Astrocyte of the hippocampus (primary cell): ENCODE results near the gene CDH4.

Experiments used
- DNase-seq: peaks from one replicate; pipeline ENCODE4 v3.0.0; 2011; ENCODE audit warnings: low read depth, low spot score

Gene CDH4

GRCh38 chr20:61986762-61987321 lies 734.8 kb downstream of the CDH4 start:
- no peak for DNase-seq

- DNase-seq: no peak
Observed at GRCh38 chr20:61988665-61989064, 736.6 kb downstream of the CDH4 start.

DNA sequence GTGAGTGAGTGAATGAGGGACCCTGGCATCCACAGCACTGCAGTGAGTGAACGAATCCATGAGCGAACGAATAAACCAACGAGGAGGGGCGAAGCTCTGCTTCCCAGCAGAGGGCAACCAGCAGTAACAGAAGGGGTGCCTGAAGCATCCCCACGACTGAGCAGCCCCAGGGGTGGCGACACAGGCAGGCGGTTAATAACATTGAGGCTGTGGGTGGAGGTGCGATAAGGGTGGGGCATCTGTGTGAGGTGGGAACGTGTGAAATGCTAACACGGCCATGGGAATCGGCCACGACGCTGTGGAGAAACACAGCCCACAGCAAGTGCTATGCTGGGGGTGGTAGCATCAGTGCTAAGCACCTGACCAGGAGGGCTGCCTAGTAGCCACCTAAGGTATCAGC lies 737.7 kb downstream of the CDH4 start:
- DNase-seq: no peak
